ENCODE measurements around the gene TMEM240.
"Not testable (repeated sequence)": the region's sequence is repeated elsewhere in the genome, so short reads cannot be mapped to it uniquely, and the experiment has no call there.

The TMEM240 gene

DNA sequence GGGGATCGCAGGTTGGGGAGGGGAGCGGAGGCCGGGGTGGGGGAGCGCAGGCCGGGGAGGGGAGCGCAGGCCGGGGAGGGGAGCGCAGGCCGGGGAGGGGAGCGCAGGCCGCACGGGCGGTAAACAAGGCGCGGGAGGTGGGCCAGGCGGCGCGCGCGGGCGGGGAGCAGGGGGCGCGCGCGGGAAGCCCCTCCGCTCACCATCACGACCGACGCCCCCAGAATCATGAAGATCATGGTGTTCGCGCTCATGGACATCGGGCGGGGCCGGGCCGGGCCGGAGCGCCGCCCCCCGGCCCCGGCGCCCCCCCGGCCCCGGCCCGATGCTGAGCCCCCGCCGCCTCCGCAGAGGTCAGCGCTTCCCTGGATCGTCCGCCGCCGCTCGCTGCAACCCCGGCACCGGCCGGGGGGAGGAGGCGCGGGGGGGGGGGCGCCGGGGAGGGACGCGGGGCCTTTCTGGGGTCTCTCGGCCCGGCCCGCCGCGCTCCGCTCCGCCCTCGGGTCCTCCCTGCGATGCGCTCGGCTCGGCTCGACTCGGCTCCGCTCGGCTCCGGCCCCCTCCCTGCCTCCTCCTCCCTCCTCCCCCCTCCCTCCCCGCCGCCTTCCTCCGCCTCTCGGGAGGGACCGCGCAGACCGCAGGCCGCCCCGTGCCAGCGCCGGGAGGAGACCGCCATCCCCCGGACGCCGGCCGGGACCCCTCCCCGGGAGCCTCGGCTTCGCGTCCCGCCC lies at the start of gene TMEM240:
TSS of gene TMEM240 (minus strand) at position 535 of the 728 bp plus-strand sequence. CDS start at position 257, 278 bp downstream.
- no peak for DNase-seq

DNA sequence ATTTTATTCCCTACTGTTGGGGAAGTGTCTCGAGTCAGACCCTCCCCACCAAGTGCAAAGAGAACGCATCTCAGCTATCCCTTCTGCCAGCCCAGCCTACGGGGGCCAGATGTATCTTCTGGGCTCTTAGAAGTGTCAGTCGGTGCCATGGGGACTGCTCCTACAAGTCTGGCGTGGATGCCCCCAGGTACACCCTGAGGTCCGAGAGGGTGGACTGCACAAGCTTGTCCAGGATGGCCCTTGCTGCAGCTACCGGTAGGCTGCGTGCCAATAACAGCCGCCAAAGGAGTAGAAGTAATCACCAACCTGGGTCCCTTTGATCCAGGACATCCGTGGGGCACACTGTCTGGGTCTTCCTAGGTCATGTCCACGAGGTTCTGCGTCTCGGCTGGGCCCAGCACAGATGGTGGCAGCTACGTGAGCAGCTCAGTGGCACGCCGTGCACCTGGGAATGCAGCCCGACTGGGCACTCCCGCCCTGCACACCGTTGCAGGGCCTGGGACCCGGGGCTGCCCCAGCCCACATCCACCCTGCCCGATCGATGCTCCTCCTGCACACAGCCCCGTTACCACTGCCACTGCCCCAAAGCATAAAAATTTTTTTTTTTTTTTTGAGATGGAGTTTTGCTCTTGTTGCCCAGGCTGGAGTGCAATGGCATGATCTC lies 43.1 kb upstream of the TMEM240 start:
- DNase-seq, result no peak

DNA sequence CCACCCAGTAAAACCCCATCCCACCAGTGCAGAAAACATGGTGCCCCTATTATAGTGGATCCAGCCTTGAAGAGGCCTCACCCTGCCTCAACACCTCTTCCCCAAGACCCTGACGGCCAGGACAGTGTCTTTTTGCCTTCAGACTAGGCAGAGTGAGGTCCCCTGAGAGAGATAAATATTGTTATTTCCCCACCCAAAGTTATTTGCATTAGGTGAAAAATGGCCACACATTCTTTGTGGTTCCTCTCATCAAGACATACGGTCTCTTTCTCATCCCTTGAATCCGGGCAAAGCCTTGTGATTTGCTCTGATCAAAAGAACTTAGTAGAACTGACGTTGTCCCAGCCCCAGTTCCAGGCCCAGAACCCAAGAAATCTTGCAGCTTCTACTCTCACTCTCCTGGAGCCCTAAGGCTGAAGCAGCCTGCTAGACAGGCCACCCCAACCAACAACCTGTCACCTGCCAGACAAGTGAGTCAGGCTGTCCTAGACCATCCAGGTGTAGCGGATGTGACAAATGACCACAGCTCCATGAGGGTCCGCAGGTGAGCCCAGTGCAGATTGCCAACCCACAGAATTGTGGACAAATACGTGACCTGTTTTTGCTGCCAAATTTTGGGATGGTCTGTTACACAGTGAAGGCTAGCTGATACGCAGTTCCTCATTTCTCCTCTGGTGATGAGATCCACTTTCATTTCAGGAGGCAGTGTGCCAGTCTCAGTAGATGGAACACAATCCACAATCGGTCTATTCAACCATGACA lies 42.3 kb upstream of the TMEM240 start:
- no peak for DNase-seq

DNA sequence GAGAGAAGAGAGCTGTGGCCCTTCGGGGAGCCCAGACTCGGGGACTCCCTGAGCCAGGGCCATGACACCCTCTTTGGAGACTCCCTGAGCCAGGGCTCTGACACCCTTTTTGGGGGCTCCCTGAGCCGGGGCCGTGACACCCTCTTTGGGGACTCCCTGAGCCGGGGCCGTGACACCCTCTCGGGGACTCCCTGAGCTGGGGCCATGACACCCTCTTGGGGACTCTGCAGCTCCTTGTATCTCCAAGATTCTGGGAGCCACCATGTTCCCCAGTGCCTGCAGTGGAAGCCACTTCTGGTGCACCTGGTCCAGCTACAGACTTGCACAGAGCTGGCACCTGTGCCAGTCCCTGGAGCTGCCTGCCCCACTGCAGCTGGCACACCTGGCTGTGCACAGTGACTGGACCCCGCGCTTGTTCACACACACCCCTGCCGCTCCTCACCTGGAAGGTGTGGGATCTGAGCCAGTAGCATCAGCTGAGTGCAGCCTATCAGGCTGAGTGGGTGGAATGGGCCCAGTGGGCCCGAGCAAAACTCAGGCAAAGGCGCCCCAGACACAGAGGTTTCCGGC lies 38.0 kb upstream of the TMEM240 start:
- no peak for DNase-seq

DNA sequence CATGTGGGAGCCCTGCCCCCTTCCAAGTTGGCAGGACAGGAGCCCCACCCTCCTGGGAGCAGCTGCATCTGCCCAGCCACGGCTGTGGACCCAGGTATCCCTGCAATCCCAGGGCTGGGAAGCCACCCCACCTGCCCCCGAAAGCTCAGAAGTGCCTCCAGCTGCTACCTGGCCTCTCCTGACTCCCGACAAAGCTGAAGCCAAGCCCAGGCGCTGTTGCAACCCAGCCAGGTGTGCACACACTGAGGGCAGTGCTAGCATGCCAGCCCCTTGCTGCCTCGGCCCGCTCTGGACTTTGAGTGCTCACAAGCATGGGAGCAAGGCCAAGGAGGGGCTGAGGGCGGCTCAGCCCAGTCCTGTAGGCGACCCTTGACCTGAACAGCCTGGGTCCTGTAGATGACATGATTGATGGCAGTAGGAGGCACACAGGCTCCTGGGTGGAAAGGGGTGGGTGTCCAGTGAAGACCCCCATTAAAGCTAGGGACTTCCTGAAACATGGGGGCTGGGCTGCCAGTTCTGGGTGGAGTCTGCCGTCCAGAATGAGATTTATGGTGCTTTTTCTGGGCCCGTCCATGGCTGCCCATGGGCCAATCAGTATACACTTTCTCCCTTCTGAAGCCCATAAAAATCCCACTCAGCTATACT lies 37.1 kb upstream of the TMEM240 start:
- DNase-seq, result no peak

DNA sequence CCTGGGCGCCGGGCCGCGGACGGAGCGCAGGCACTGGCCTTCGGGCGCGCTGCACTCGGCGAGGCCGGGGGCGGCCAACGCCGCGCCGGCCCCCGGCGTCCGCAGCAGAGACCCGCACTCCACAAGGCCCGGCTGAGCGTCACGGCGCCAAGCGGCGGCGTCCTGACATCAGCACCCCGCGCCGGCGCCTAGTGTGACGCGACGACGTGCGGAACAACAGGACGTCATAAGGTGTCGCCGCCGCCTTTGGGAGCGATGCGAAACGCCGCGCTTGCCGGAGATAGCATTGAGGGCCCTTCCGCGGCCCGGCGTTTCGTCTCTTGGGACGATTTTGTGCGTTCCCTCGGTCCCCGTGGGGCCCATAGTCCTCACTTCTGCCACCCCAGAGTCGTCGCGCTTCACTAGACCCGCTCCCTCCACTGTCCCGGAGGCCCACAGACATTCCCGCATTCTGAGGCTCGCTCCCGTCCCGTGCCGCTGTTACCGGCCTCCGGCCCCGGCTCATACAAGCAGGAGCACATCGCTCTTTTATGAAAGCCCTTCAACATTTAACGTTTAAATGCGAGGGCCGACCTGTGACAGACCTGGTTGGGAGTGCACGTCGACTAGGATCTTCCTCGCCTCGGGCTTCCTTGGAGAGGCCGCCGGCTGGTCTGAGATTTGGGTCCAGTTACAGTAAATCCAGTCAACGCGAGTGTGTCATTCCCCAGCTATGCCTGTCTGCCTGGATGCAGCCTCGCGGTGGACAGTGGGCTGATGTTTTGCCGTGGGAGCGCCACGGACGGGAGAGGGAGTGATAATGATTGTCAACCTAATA lies 34.5 kb upstream of the TMEM240 start, which contains the start of gene SSU72:
TSS of gene SSU72 (minus strand) at position 143 of the 817 bp plus-strand sequence. CDS start 306 bp downstream, outside the sequence.
- DNase-seq, result peak; percentile 97

DNA sequence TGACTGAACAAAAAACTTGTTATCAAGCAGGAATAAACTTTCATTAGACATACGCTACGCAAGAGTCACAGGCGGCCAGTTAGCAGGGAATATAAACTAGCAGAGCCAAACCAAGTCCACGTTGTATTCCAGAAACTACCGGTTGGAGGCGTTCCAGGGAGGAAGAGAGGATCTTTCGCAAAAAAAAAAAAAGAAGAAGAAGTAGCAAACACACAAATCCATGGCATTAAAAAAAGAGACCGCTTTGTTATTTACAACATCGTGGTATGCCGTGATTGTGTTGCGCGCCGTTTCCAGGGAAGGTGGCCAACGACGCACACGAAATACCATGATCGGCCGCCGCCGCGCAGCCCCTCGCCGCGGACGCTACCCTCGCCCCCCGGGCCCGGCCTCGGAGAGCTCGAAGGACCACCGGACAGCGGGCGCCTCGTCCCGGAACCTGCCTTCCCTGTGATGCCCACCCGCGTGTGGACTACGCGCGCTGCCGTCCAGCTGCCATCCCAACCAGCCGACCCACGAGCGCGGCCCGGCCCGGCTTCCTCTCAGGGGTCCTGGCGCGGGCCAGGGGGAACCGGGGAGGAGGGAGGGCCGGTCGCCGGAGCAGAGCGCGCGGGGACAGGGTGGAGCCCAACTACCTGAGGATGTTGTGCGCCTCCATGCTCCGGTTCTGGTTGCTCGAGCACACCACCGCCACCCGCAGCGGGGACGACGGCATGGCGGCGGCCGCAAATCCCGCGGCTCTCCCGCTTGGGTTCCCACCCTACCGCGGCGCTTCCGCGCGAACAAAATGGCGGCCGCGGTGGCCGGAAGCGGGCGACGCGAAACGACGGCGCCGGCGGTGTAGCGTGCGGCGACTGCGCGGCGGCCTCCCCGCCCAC lies 33.7 kb upstream of the TMEM240 start:
- DNase-seq, result peak; percentile 84

DNA sequence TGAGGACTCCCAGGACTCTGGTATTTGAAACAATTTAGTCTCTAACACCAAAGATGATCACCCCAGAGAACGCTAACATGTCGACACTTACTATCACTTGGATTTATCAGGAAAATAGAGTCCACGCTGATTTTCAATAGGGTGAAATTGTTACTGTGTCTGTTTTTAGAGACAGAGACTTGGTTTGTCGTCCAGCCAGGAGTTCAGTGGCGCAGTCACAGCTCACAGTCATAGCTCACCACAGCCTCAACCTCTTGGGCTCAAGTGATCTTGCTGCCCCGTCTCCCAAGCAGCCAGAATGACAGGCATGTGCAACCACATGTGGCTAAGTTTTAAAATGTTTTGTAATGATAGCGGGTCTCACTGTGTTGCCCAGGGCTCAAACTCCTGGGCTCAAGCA lies 28.9 kb upstream of the TMEM240 start:
- DNase-seq, result no peak

DNA sequence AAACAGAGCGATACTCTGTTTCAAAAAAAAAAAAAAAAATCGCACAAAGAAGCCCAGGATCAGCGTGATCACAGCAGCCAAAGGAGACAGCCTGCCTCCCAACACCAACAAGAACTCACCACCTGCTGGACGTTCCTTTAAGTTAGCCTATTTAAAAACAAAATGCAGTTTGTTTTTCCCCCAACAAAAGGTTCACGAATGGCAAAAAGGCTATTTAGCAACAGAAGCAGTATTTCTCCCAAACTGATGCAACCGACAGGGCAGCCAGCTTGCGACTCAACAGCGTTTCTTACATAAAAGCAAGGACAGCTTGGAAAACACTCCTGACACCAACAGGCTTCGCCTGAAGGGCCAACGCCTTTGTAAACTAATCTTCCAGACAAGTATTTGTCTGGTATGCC lies 27.5 kb upstream of the TMEM240 start:
- DNase-seq, result no peak

DNA sequence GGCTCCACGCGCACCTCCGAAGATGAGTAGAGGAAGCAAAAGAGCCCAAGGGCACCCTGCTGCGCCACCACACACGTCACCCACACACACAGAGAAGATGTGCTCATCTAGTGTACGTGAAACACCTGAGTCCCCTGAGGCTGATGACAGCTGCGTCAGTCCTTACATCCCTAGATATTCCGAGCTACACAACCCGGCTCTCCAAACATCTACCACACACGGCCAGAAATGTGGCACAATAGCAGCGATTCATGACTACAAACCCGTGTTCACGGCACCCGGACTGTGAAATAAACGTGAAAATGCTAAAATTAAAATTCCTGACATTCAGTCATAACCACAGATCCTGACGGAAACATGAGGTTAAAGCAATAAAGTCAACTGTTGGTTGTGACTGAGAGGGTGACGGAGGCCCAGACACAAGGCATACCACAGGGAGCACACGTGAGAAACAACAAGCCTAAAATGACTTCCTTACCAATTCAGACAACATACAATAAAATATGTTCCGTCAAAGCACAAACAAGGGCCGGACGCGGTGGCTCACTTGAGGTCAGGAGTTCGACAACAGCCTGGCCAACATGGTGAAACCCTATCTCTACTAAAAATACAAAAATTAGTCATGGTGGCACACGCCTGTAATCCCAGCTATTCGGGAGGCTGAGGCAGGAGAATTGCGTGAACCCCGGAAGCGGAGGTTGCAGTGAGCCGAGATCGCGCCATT lies 26.9 kb upstream of the TMEM240 start:
- DNase-seq, result no peak

DNA sequence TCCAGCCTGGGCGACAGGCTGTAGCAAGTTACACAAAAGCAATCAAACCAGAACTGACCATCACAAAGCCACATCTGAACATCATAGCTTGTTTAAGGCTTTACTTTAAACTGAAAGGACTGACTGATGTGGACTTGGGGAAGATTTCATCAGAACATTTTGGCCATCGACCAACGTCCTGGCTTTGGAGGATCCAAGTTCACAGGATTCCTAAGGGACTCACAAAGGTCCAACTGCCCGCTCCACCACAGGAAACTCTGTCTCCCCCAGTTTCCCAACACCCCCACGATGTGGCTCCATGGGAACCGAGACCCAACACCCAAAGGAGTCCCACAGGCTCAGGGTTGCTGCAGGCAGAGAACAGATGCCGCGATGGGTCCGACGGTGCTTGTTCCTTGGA lies 24.9 kb upstream of the TMEM240 start:
- no peak for DNase-seq

DNA sequence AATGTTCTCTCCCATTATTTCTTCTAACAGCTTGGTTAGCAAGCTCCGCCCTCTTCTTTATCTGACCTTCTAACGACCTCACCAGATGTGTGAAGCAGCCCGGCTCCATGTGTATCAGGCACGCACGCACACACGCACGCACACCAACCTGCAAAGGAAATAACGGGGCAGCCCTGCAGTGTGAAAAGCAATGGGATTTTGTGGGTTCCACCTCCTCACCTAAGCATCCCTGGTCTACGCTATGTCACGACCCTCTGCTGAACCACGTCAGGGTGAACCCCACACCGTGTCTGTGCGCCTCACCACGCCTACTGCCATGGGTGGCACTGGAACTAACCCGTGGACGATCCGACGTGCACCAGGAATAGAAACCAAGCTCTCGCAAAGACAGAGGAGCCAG lies 23.8 kb upstream of the TMEM240 start:
- DNase-seq, result no peak

DNA sequence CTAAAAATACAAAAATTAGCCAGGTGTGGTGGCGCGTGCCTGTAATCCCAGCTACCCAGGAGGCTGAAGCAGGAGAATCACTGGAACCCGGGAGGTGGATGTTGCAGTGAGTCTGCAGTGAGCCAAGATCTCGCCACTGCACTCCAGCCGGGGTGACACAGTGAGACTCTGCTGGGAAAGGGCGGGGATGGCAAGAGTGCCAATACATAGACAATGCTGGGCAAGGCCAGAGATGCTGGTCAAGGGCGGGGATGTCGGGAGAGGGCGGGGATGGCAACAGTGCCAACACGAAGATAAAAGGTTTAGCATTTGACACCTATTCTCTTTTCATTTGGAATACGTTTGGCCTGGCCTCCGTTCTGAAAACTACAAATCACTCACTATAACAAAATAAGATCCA lies 23.3 kb upstream of the TMEM240 start:
- no peak for DNase-seq

DNA sequence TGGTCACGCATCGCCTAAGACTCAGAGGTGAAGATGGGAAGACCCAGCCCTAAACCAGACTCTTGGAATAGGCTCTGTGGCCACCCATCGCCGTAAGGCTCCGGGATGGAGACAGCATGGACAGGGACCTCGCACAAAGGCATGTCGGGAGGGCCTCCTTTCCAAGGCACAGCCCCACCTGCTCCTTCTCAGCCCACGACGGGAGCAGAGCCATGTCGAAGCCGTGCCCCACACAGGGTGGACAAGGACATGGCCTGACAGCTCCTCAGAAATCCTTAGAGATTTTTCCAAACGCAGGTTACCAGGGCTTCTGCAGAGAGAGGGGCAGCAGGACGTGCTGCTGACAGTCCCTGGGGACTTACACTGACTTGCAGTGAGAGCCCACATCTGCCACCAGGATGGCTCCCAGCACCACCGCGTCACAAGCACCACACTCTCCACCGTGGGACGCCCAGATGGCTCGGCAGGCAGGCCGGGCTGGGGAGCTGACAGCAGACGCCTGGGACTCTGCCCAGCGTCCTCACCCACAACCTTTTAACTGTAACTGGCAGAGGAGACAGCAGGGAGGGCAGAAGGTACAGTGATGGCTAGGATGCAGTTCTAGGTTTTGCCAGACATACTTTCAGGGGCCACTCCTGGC lies 22.3 kb upstream of the TMEM240 start:
- DNase-seq, result no peak

DNA sequence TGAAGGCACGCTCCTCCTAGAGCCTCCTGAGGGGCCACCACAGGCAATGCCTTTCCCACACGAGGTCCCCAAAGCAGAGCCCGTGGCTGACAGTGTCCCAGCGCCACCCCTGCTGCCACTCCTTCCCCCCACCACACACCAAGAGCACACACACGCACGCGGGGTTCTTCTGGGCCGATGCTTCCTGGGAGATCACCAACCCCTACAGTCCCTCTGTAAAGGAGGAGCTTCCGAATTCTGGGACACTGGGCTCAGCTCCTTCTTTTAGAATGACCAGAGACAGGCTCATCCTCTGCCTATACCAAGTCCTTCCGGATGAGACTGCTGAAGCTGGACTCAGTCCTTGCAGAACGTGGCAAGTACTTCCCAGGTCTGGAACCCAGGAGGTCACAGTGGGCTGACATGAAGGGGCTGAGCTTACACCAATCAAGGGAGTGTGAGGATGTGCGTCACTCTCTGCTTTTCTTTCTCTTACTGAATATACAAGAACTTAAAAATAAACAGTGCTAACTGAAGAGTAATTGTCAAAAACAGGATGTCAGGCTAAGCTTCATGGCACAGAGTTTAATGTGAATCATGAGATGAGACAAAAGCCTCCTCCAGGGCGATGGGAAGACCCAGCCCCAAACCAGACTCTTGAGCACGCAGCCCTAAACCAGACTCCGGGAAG lies 21.5 kb upstream of the TMEM240 start:
- DNase-seq, result no peak

DNA sequence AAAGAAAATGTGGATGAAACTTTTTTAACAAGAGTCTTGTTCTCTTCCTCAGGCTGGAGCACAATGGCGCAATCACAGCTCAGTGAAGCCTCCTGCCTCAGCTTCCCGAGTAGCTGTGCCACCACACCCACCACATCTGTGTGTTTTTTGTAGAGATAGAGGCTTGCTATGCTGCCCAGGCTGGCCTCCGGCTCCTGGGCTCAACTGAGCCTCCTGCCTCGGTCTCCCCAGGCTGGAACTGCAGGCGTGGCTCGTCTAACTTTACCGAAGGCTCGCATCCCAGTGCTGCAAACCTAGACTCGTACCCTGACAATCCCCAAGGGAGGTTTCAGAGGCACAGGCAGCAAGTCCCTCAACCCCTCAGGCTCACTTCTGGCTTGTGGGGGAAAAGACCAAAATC lies 19.8 kb upstream of the TMEM240 start:
- DNase-seq, result no peak

DNA sequence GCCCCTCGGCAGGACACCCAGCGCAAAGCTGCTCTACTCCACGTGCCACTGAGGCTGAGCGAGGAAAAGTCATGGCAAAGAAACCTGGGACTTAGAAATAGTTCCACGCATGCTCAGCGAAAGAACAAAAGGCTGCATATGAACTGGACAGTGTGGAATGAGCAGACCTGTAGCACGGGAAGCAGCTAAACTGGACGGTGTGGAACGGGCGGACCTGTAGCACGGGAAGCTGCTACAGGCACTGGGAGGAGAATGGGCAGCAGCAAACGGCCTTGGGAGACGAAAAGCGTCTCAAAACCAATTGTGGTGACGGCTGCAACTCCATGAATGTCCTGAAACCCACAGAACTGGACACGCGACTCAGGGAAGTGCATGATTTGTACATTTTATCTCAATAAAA lies 18.6 kb upstream of the TMEM240 start:
- no peak for DNase-seq

DNA sequence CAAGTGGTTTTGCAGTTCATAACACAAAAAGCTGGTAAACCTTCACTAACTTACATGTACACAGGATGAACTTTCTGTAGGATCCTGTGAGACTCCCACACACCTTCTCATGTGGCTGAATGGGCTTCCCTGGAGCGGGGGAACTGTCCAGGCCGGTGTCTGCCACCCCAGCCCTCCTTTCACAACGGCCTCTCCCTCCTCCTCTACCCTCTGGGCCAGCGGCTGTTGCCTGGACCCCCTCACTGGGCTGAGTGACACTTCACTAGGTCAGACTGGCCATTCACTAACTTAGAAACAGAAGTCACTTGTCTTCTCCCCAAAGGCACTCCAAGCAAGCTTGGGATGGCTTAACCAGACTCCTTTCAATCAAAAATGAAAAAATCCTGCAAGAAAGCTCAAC lies 18.2 kb upstream of the TMEM240 start:
- DNase-seq, result no peak

DNA sequence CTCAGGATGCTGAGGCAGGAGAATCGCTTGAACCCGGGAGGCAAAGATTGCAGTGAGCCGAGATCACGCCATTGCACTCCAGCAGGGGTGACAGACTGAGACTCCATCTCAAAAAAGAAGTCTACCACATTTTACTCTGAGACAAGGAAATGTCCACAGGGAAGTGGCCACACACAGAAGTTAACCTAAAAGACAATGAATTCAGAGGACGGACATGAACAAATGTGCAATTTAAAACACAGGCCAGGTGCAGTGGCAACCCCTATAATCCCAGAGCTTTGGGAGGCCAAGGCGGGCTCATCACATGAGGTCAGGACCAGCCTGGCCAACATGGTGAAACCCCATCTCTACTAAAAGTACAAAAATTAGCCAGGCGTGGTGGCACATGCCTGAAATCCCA lies 17.3 kb upstream of the TMEM240 start:
- not testable (repeated sequence) for DNase-seq
